GM20431 (cell line): ENCODE measurements around the gene PFDN4.
"Not testable (repeated sequence)": the region's sequence is repeated elsewhere in the genome, so short reads cannot be mapped to it uniquely, and the experiment has no call there.

ENCODE experiments used
- in situ Hi-C: fragments of 300-500 bp; cut with MseI, MboI; formaldehyde crosslinking; loops from one replicate; pipeline ENCODE4 v1.15.0; 2020; ENCODE audit warnings: low sequenced_read_pairs; ENCODE audit not compliant: unreplicated experiment

Gene PFDN4

GRCh38 chr20:54256202-54256601, 48.3 kb downstream of the PFDN4 start:
- in situ Hi-C loops: no loop called here

GRCh38 chr20:54257071-54257816, 49.4 kb downstream of the PFDN4 start:
- in situ Hi-C loops: no loop called here

- in situ Hi-C loops: no loop called here
Observed at GRCh38 chr20:54260116-54260515, 52.2 kb downstream of the PFDN4 start.

GRCh38 chr20:54262671-54263070, 54.8 kb downstream of the PFDN4 start:
- in situ Hi-C loops: no loop called here

- in situ Hi-C loops: no loop called here
Observed at GRCh38 chr20:54263116-54263690, 55.3 kb downstream of the PFDN4 start.

- in situ Hi-C loops: not testable (repeated sequence)
Observed at GRCh38 chr20:54265791-54266190, 57.9 kb downstream of the PFDN4 start.

- in situ Hi-C loops: no loop called here
Observed at GRCh38 chr20:54266844-54267243, 59.0 kb downstream of the PFDN4 start.

- in situ Hi-C loops: no loop called here
Observed at GRCh38 chr20:54267483-54268003, 59.7 kb downstream of the PFDN4 start.

- in situ Hi-C loops: no loop called here
Observed at GRCh38 chr20:54268941-54269340, 61.1 kb downstream of the PFDN4 start.
